ENCODE data around the gene SLC35F3.

Gene SLC35F3

GRCh38 chr1:234265861-234266260, 361.4 kb downstream of the SLC35F3 start:
- Histone ChIP-seq H3K9me3 (ENCODE audit: control extremely low read depth in 1 of 5, control insufficient read depth in 4 of 5, insufficient read depth in 2 of 5, low read depth in 1 of 5, low read length in 4 of 5) (no peaks in the 10 kb centered on the region), H3K4me1 (ENCODE audit: control extremely low read depth in 1 of 4, control insufficient read depth in 4 of 4, insufficient read depth in 4 of 4, low read length in 3 of 4) (no peaks in the 10 kb centered on the region), H3K36me3 (ENCODE audit: control insufficient read depth in 4 of 4, insufficient read depth in 4 of 4, low read length in 3 of 4) (no peaks in the 10 kb centered on the region), H3K27me3 (replicated peaks in 2 of 5; ENCODE audit: control insufficient read depth in 4 of 5, insufficient read depth in 5 of 5, low read length in 4 of 5) (no peaks in the 10 kb centered on the region), H3K27ac (ENCODE audit: insufficient read depth in 1 of 2, low read depth in 1 of 2, low read length in 2 of 2, poor library complexity in 1 of 2, severe bottlenecking in 2 of 2) (no peak overlapping the region), H3K4me3 (ENCODE audit: control insufficient read depth in 1 of 7, extremely low read depth in 1 of 7, insufficient read depth in 4 of 7, low read depth in 2 of 7, low read length in 6 of 7) (no peak overlapping the region)
- CTCF ChIA-PET = no interaction called here
- no peak for DNase-seq
- WGBS (ENCODE audit: insufficient coverage) = 91% methylated on average over 1 of the region's 1 CpG
- POLR2A ChIA-PET = no interaction called here

DNA sequence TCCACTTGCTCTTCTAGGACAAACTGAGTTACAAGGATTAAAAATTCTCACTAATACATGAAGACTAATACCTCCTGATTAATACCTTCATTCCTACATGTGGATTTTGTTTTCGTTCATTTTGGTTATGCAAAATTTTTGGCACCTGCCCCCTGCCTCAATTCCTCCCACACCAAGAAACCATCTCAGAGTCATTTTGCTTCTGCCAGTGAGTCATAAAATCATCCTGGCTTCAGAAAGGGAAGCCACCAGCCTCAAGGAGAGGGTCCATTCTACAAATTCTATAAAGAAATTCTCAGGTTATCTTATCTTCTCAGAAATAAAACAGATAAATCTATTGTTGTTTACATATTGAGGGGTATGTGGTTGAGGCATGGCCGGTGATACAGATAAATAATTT, 365.6 kb downstream of the SLC35F3 start:
- H3K4me1 ChIP-seq (ENCODE audit: control extremely low read depth in 1 of 4, control insufficient read depth in 4 of 4, insufficient read depth in 4 of 4, low read length in 3 of 4) = no peaks in the 10 kb centered on the region
- no peak overlapping the region for H3K4me3 ChIP-seq (ENCODE audit: control insufficient read depth in 1 of 7, extremely low read depth in 1 of 7, insufficient read depth in 4 of 7, low read depth in 2 of 7, low read length in 6 of 7)
- ChIA-PET POLR2A (no interaction called here), CTCF (no interaction called here)
- no peak for DNase-seq
- H3K27ac ChIP-seq (ENCODE audit: insufficient read depth in 1 of 2, low read depth in 1 of 2, low read length in 2 of 2, poor library complexity in 1 of 2, severe bottlenecking in 2 of 2) = no peak overlapping the region
- H3K9me3 ChIP-seq (ENCODE audit: control extremely low read depth in 1 of 5, control insufficient read depth in 4 of 5, insufficient read depth in 2 of 5, low read depth in 1 of 5, low read length in 4 of 5) = no peaks in the 10 kb centered on the region
- no peaks in the 10 kb centered on the region for H3K27me3 ChIP-seq (replicated peaks in 2 of 5; ENCODE audit: control insufficient read depth in 4 of 5, insufficient read depth in 5 of 5, low read length in 4 of 5)
- WGBS (ENCODE audit: insufficient coverage) = 100% methylated on average over 1 of the region's 2 CpGs
- H3K36me3 ChIP-seq (ENCODE audit: control insufficient read depth in 4 of 4, insufficient read depth in 4 of 4, low read length in 3 of 4) = no peaks in the 10 kb centered on the region

GRCh38 chr1:234270581-234271242, 366.2 kb downstream of the SLC35F3 start:
- no peaks in the 10 kb centered on the region for H3K4me1 ChIP-seq (ENCODE audit: control extremely low read depth in 1 of 4, control insufficient read depth in 4 of 4, insufficient read depth in 4 of 4, low read length in 3 of 4)
- 97% methylated on average over 6 of the region's 6 CpGs for WGBS (ENCODE audit: insufficient coverage)
- no peaks in the 10 kb centered on the region for H3K9me3 ChIP-seq (ENCODE audit: control extremely low read depth in 1 of 5, control insufficient read depth in 4 of 5, insufficient read depth in 2 of 5, low read depth in 1 of 5, low read length in 4 of 5)
- H3K36me3 ChIP-seq (ENCODE audit: control insufficient read depth in 4 of 4, insufficient read depth in 4 of 4, low read length in 3 of 4) = no peaks in the 10 kb centered on the region
- H3K4me3 ChIP-seq (ENCODE audit: control insufficient read depth in 1 of 7, extremely low read depth in 1 of 7, insufficient read depth in 4 of 7, low read depth in 2 of 7, low read length in 6 of 7) = no peak overlapping the region
- ChIA-PET POLR2A (no interaction called here), CTCF (no interaction called here)
- no peak for DNase-seq
- no peak overlapping the region for H3K27ac ChIP-seq (ENCODE audit: insufficient read depth in 1 of 2, low read depth in 1 of 2, low read length in 2 of 2, poor library complexity in 1 of 2, severe bottlenecking in 2 of 2)
- H3K27me3 ChIP-seq (replicated peaks in 2 of 5; ENCODE audit: control insufficient read depth in 4 of 5, insufficient read depth in 5 of 5, low read length in 4 of 5) = no peaks in the 10 kb centered on the region

DNA sequence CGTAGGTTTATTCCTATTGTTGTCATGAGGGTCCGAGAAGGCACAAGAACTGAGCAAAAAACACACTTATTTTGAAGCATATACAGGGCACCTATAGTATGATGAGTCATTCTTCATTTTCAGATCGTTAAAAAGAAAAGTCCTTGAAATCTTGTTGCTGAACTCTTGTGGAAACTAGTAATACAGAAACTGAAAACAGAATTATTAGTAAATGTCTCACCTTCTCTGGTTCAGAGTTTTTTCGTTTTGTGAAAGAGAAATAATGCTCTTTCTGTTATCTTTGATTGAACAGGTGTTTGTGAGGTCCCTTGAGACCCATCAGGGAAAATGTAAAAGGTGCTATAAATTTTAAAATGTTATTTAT, 366.7 kb downstream of the SLC35F3 start:
- DNase-seq = no peak
- POLR2A ChIA-PET = no interaction called here
- 100% methylated on average over 2 of the region's 4 CpGs for WGBS (ENCODE audit: insufficient coverage)

GRCh38 chr1:234272656-234273312, 368.3 kb downstream of the SLC35F3 start:
- H3K4me1 ChIP-seq (ENCODE audit: control extremely low read depth in 1 of 4, control insufficient read depth in 4 of 4, insufficient read depth in 4 of 4, low read length in 3 of 4) = no peaks in the 10 kb centered on the region
- POLR2A ChIA-PET = no interaction called here
- CTCF ChIA-PET = no interaction called here
- no peak overlapping the region for H3K4me3 ChIP-seq (ENCODE audit: control insufficient read depth in 1 of 7, extremely low read depth in 1 of 7, insufficient read depth in 4 of 7, low read depth in 2 of 7, low read length in 6 of 7)
- no peak overlapping the region for H3K27ac ChIP-seq (ENCODE audit: insufficient read depth in 1 of 2, low read depth in 1 of 2, low read length in 2 of 2, poor library complexity in 1 of 2, severe bottlenecking in 2 of 2)
- no peaks in the 10 kb centered on the region for H3K27me3 ChIP-seq (replicated peaks in 2 of 5; ENCODE audit: control insufficient read depth in 4 of 5, insufficient read depth in 5 of 5, low read length in 4 of 5)
- DNase-seq = no peak
- WGBS (ENCODE audit: insufficient coverage) = 95% methylated on average over 8 of the region's 9 CpGs
- no peaks in the 10 kb centered on the region for H3K36me3 ChIP-seq (ENCODE audit: control insufficient read depth in 4 of 4, insufficient read depth in 4 of 4, low read length in 3 of 4)
- no peaks in the 10 kb centered on the region for H3K9me3 ChIP-seq (ENCODE audit: control extremely low read depth in 1 of 5, control insufficient read depth in 4 of 5, insufficient read depth in 2 of 5, low read depth in 1 of 5, low read length in 4 of 5)

More for the DNA sequence above, 366.7 kb downstream of the SLC35F3 start:
- Histone ChIP-seq H3K4me3 (ENCODE audit: control insufficient read depth in 1 of 7, extremely low read depth in 1 of 7, insufficient read depth in 4 of 7, low read depth in 2 of 7, low read length in 6 of 7) (no peak overlapping the region), H3K9me3 (ENCODE audit: control extremely low read depth in 1 of 5, control insufficient read depth in 4 of 5, insufficient read depth in 2 of 5, low read depth in 1 of 5, low read length in 4 of 5) (no peaks in the 10 kb centered on the region), H3K27me3 (replicated peaks in 2 of 5; ENCODE audit: control insufficient read depth in 4 of 5, insufficient read depth in 5 of 5, low read length in 4 of 5) (no peaks in the 10 kb centered on the region), H3K4me1 (ENCODE audit: control extremely low read depth in 1 of 4, control insufficient read depth in 4 of 4, insufficient read depth in 4 of 4, low read length in 3 of 4) (no peaks in the 10 kb centered on the region), H3K27ac (ENCODE audit: insufficient read depth in 1 of 2, low read depth in 1 of 2, low read length in 2 of 2, poor library complexity in 1 of 2, severe bottlenecking in 2 of 2) (no peak overlapping the region), H3K36me3 (ENCODE audit: control insufficient read depth in 4 of 4, insufficient read depth in 4 of 4, low read length in 3 of 4) (no peaks in the 10 kb centered on the region)
- CTCF ChIA-PET = interaction anchor here (1.2 kb wide), 1 partner anchor 38 kb away, joined by 3 read pairs; no protein-coding TSS in a partner anchor

- CTCF ChIA-PET = no interaction called here
- H3K4me3 ChIP-seq (ENCODE audit: control insufficient read depth in 1 of 7, extremely low read depth in 1 of 7, insufficient read depth in 4 of 7, low read depth in 2 of 7, low read length in 6 of 7) = no peak overlapping the region
- H3K27me3 ChIP-seq (replicated peaks in 2 of 5; ENCODE audit: control insufficient read depth in 4 of 5, insufficient read depth in 5 of 5, low read length in 4 of 5) = no peaks in the 10 kb centered on the region
- WGBS (ENCODE audit: insufficient coverage) = 100% methylated on average over 4 of the region's 6 CpGs
- no peak for DNase-seq
- POLR2A ChIA-PET = no interaction called here
- H3K27ac ChIP-seq (ENCODE audit: insufficient read depth in 1 of 2, low read depth in 1 of 2, low read length in 2 of 2, poor library complexity in 1 of 2, severe bottlenecking in 2 of 2) = no peak overlapping the region
- H3K36me3 ChIP-seq (ENCODE audit: control insufficient read depth in 4 of 4, insufficient read depth in 4 of 4, low read length in 3 of 4) = no peaks in the 10 kb centered on the region
- no peaks in the 10 kb centered on the region for H3K9me3 ChIP-seq (ENCODE audit: control extremely low read depth in 1 of 5, control insufficient read depth in 4 of 5, insufficient read depth in 2 of 5, low read depth in 1 of 5, low read length in 4 of 5)
- H3K4me1 ChIP-seq (ENCODE audit: control extremely low read depth in 1 of 4, control insufficient read depth in 4 of 4, insufficient read depth in 4 of 4, low read length in 3 of 4) = no peaks in the 10 kb centered on the region
Observed at GRCh38 chr1:234273981-234274380, 369.5 kb downstream of the SLC35F3 start.

GRCh38 chr1:234276151-234276788, 371.8 kb downstream of the SLC35F3 start:
- no peak for DNase-seq
- ChIA-PET CTCF (no interaction called here), POLR2A (no interaction called here)
- H3K4me1 ChIP-seq (ENCODE audit: control extremely low read depth in 1 of 4, control insufficient read depth in 4 of 4, insufficient read depth in 4 of 4, low read length in 3 of 4) = no peaks in the 10 kb centered on the region
- no peaks in the 10 kb centered on the region for H3K9me3 ChIP-seq (ENCODE audit: control extremely low read depth in 1 of 5, control insufficient read depth in 4 of 5, insufficient read depth in 2 of 5, low read depth in 1 of 5, low read length in 4 of 5)
- H3K4me3 ChIP-seq (ENCODE audit: control insufficient read depth in 1 of 7, extremely low read depth in 1 of 7, insufficient read depth in 4 of 7, low read depth in 2 of 7, low read length in 6 of 7) = no peak overlapping the region
- no peaks in the 10 kb centered on the region for H3K36me3 ChIP-seq (ENCODE audit: control insufficient read depth in 4 of 4, insufficient read depth in 4 of 4, low read length in 3 of 4)
- 98% methylated on average over 7 of the region's 7 CpGs for WGBS (ENCODE audit: insufficient coverage)
- H3K27ac ChIP-seq (ENCODE audit: insufficient read depth in 1 of 2, low read depth in 1 of 2, low read length in 2 of 2, poor library complexity in 1 of 2, severe bottlenecking in 2 of 2) = no peak overlapping the region
- H3K27me3 ChIP-seq (replicated peaks in 2 of 5; ENCODE audit: control insufficient read depth in 4 of 5, insufficient read depth in 5 of 5, low read length in 4 of 5) = peaks cover 0 to 1% (median 0%) of the 10 kb centered on the region in 5 experiments

All from common myeloid progenitor, CD34-positive (primary cell).